ENCODE measurements around the gene GSAP. TPM values are rescaled to one million over a fixed set of nuclear protein-coding genes. Genes with fewer than 3 reads are reported as not detected.
"Not testable (repeated sequence)": the region's sequence is repeated elsewhere in the genome, so short reads cannot be mapped to it uniquely, and the experiment has no call there.

Gene GSAP
- total RNA-seq, 2 donors from 2014 or later = 10.0 to 13.0 TPM

DNA sequence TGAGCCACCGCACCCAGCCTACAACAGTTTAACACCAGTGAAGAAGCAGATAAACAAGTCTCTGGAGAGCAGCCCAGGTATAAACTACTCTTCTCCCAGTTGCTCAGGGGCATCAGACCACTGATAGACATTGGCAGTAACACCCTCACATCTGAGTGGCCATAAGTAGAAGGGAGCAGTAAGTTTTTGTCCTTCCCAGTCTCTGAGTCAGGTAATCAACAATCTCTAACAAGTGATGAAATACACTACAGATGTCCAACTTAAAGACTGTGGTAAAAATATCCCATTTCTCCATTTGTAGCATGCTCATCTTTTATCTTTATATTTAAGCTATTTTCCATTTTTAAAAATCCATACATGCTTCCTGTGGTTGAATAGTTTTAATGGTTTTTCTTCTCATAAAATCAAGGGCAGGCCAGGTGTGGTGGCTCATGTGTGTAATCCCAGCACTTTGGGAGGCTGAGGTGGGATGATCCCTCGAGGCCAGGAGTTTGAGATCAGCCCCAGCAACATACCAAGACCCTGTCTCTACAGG, 78.6 kb downstream of the GSAP start:
- 84% methylated on average over 2 of the region's 2 CpGs for WGBS
- Histone ChIP-seq H3K27me3 (replicated peaks; ENCODE audit: insufficient read depth) (no peaks in the 10 kb centered on the region), H3K27ac (no peak overlapping the region), H3K4me1 (replicated peaks) (no peaks in the 10 kb centered on the region), H3K36me3 (no peaks in the 10 kb centered on the region), H3K4me3 (no peak overlapping the region), H3K9me3 (no peaks in the 10 kb centered on the region)
- DNase-seq (ENCODE audit: low spot score) = no peak
- intact Hi-C loops (cut with DNase I) = no loop called here
- TF ChIP-seq, protein P1, sequence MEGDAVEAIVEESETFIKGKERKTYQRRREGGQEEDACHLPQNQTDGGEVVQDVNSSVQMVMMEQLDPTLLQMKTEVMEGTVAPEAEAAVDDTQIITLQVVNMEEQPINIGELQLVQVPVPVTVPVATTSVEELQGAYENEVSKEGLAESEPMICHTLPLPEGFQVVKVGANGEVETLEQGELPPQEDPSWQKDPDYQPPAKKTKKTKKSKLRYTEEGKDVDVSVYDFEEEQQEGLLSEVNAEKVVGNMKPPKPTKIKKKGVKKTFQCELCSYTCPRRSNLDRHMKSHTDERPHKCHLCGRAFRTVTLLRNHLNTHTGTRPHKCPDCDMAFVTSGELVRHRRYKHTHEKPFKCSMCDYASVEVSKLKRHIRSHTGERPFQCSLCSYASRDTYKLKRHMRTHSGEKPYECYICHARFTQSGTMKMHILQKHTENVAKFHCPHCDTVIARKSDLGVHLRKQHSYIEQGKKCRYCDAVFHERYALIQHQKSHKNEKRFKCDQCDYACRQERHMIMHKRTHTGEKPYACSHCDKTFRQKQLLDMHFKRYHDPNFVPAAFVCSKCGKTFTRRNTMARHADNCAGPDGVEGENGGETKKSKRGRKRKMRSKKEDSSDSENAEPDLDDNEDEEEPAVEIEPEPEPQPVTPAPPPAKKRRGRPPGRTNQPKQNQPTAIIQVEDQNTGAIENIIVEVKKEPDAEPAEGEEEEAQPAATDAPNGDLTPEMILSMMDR (IDR thresholded peaks at IDR 0.05) = no peak
- TF ChIP-seq POLR2AphosphoS5 (IDR thresholded peaks at IDR 0.05) (no peak), POLR2A (IDR thresholded peaks at IDR 0.05) (no peak)

DNA sequence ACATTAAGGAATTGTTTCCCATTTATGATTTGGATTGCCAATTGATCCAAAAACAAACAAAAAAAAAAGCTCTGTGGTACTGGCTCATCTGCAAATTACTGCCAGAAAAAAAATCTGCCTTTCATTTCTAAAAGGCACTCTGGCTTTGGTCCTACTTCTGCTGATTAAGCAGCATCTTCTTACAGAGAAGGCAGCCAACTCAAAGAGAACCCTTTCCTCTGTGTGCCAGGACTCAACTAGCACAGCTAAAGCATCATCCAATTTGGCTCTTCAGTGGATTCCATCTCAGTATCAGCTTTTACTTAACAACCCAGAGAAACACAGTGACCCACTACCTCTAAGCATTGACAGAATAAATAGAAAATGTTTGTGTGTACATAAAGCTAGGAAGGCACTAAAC, 80.6 kb downstream of the GSAP start:
- no peak overlapping the region for H3K4me3 ChIP-seq
- no peak for TF ChIP-seq POLR2A (IDR thresholded peaks at IDR 0.05)
- TF ChIP-seq, protein P1 (IDR thresholded peaks at IDR 0.05) = no peak
- no peak for TF ChIP-seq POLR2AphosphoS5 (IDR thresholded peaks at IDR 0.05)
- intact Hi-C loops (cut with DNase I) = no loop called here
- no peaks in the 10 kb centered on the region for H3K9me3 ChIP-seq
- no peaks in the 10 kb centered on the region for H3K27me3 ChIP-seq (replicated peaks; ENCODE audit: insufficient read depth)
- H3K4me1 ChIP-seq (replicated peaks) = no peaks in the 10 kb centered on the region
- H3K27ac ChIP-seq = no peak overlapping the region
- no peaks in the 10 kb centered on the region for H3K36me3 ChIP-seq
- DNase-seq (ENCODE audit: low spot score) = no peak

DNA sequence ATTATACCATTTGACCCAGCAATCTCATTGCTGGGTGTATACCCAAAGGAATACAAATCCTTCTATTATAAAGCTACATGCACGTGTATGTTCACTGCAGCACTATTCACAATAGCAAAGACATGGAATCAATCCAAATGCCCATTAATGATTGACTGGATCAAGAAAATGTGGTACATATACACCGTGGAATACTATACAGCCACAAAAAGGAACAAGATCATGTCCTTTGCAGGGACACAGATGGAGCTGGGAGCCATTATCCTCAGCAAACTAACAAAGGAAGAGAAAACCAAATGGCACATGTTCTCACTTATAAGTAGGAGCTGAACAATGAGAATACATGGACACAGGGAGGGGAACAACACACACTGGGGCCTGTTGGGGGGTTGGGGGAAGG, 82.1 kb downstream of the GSAP start:
- 96% methylated on average over 2 of the region's 2 CpGs for WGBS
- DNase-seq (ENCODE audit: low spot score); H3K36me3 ChIP-seq; H3K4me1 ChIP-seq (replicated peaks); H3K27ac ChIP-seq; H3K9me3 ChIP-seq; intact Hi-C loops (cut with DNase I); H3K27me3 ChIP-seq (replicated peaks; ENCODE audit: insufficient read depth); H3K4me3 ChIP-seq: not testable (repeated sequence)

DNA sequence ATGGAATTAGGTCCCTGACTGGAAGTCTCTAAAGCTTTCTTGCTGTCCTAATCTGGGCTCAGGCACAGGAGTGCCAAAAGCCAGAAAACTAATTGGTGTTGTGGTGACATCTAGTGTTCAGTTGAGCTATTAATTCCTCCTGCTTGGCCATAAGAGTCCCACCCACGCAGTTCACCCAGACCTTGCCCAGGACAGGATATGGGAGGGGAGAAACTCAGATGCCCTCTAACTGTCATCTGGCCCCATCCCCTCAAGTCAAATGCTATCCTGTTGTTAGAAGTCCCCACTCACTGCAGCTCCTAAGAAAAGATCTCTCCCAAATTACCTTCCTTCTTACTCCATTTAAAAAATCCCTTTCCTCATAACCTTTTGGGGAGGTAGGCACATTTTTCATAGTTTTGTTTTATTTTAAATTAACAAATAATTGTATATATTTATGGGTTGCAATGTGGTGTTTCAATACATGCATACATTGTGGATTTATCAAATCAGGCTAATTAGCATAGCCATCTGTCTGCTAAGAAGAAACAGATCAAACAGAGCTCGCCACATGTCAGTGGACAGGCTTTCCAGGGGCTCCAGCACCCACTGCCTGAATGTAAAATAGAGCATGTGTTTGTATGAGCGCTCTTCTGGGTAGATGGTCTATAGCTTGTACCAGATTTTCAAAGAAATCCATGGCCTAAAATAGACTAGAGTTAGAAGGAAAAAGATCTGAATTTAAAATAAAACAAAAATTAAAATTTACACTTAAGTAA, 84.0 kb downstream of the GSAP start:
- H3K4me1 ChIP-seq (replicated peaks) = no peaks in the 10 kb centered on the region
- DNase-seq (ENCODE audit: low spot score) = peak; percentile 62

DNA sequence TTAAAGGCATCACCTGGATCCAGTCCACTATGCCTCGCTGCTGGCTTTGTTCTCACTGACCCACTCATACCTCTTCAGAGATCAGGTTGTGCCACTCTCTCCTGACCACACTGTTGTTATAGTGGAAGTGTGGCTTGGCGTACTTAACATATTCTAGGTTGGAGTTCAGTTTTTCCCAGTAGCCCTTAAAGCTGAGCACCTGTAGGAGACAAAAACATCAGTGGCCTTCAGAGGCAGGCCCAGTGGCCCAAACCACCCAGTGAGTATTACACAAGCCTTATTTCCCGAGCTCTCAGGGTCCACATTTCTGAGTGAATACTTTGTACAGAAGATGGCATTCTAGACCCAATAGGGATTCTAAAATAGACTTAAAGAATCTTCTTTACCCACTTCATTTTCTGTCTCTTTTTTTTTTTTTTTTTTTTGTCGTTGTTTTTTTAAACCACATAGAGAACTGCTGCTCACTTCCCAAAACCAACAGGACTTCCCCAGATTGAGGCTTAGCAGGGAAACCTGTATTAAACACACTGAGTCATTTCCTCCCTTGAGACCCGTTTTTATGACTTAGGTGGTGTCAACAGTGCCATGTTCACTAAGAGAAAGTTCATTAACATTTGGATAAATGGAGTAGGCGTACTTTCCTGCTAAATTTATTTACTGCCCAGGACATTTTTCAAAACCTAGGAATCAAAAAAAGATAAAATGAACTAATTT, 85.8 kb downstream of the GSAP start:
- H3K4me1 ChIP-seq (replicated peaks) = no peaks in the 10 kb centered on the region
- no peak overlapping the region for H3K27ac ChIP-seq
- DNase-seq (ENCODE audit: low spot score) = no peak
- H3K36me3 ChIP-seq = no peaks in the 10 kb centered on the region
- intact Hi-C loops (cut with DNase I) = no loop called here
- H3K9me3 ChIP-seq = no peaks in the 10 kb centered on the region
- 81% methylated on average over 6 of the region's 6 CpGs for WGBS
- no peaks in the 10 kb centered on the region for H3K27me3 ChIP-seq (replicated peaks; ENCODE audit: insufficient read depth)
- no peak for TF ChIP-seq POLR2AphosphoS5 (IDR thresholded peaks at IDR 0.05)
- no peak for TF ChIP-seq POLR2A (IDR thresholded peaks at IDR 0.05)
- TF ChIP-seq, protein P1 (IDR thresholded peaks at IDR 0.05) = no peak
- H3K4me3 ChIP-seq = no peak overlapping the region

More for the DNA sequence above, 84.0 kb downstream of the GSAP start:
- Histone ChIP-seq H3K36me3 (no peaks in the 10 kb centered on the region), H3K9me3 (no peaks in the 10 kb centered on the region), H3K4me3 (no peak overlapping the region), H3K27ac (no peak overlapping the region), H3K27me3 (replicated peaks; ENCODE audit: insufficient read depth) (no peaks in the 10 kb centered on the region)
- TF ChIP-seq, protein P1 (IDR thresholded peaks at IDR 0.05) = peak in 3 of 4 experiments; percentile 37 to 75 (median 73)
- TF ChIP-seq POLR2A (IDR thresholded peaks at IDR 0.05) = no peak
- peak; percentile 34 for TF ChIP-seq POLR2AphosphoS5 (IDR thresholded peaks at IDR 0.05)
- 61% methylated on average over 3 of the region's 3 CpGs for WGBS
- intact Hi-C loops (cut with DNase I) = no loop called here
